OCI-LY1 (cell line): ENCODE data around the gene KCNH8.

Experiments
- H2AFZ ChIP-seq: fragments of 200-600 bp; sonication (generic), shearing (Covaris generic); 2 replicates; pipeline ENCODE4 v1.6.0; 2014; ENCODE audit warnings: antibody characterized with exemption, mild to moderate bottlenecking, low read length
- H3F3A ChIP-seq: fragments of 200-600 bp; sonication (generic), shearing (Covaris generic); 2 replicates; pipeline ENCODE4 v1.6.0; 2014; ENCODE audit warnings: mild to moderate bottlenecking, antibody characterized with exemption, low read length, moderate library complexity; ENCODE audit not compliant: insufficient read depth
- H3K27ac ChIP-seq: fragments of 200-600 bp; sonication (generic); 2 replicates; pipeline ENCODE4 v1.5.1; 2014; ENCODE audit warnings: low read length, mixed run types, mild to moderate bottlenecking, low read depth; ENCODE audit not compliant: poor library complexity, severe bottlenecking
- H3K27me3 ChIP-seq: fragments of 200-600 bp; sonication (generic); 2 replicates; pipeline ENCODE4 v1.6.0; 2014; ENCODE audit warnings: antibody characterized with exemption, mild to moderate bottlenecking, low read length, moderate library complexity; ENCODE audit not compliant: insufficient read depth
- H3K36me3 ChIP-seq: fragments of 200-600 bp; sonication (generic); 2 replicates; pipeline ENCODE4 v1.6.1; 2014; ENCODE audit warnings: mild to moderate bottlenecking, antibody characterized with exemption, low read length, moderate library complexity, mixed read lengths; ENCODE audit not compliant: insufficient read depth
- H3K4me1 ChIP-seq: fragments of 200-600 bp; sonication (generic); 2 replicates; pipeline ENCODE4 v1.5.1; 2014; ENCODE audit warnings: mild to moderate bottlenecking, low read length, moderate library complexity; ENCODE audit not compliant: insufficient read depth, severe bottlenecking
- H3K4me2 ChIP-seq: fragments of 200-600 bp; sonication (generic), shearing (Covaris generic); 2 replicates; pipeline ENCODE4 v1.6.1; 2014; ENCODE audit warnings: low read length
- H3K4me3 ChIP-seq: fragments of 200-600 bp; sonication (generic); 2 replicates; pipeline ENCODE4 v1.5.1; 2014; ENCODE audit warnings: low read length, low read depth, mild to moderate bottlenecking, mixed read lengths; ENCODE audit not compliant: poor library complexity, severe bottlenecking
- H3K79me2 ChIP-seq: fragments of 200-600 bp; shearing (Covaris generic); 2 replicates; pipeline ENCODE4 v1.6.1; 2016; ENCODE audit warnings: mixed run types, low read length, mixed read lengths; ENCODE audit not compliant: insufficient read depth
- H3K9ac ChIP-seq: fragments of 200-600 bp; sonication (generic), shearing (Covaris generic); 2 replicates; pipeline ENCODE4 v1.6.1; 2014; ENCODE audit warnings: mild to moderate bottlenecking, low read length, mixed read lengths
- H3K9me2 ChIP-seq: fragments of 200-600 bp; sonication (generic), shearing (Covaris generic); 2 replicates; pipeline ENCODE4 v1.6.1; 2014; ENCODE audit warnings: low read depth, mild to moderate bottlenecking, low read length, mixed read lengths
- H3K9me3 ChIP-seq: fragments of 200-600 bp; shearing (Covaris generic); 2 replicates; pipeline ENCODE4 v1.6.1; 2014; ENCODE audit warnings: low read length, mixed read lengths
- H4K20me1 ChIP-seq: fragments of 200-600 bp; sonication (generic), shearing (Covaris generic); 2 replicates; pipeline ENCODE4 v1.6.0; 2016; ENCODE audit warnings: mild to moderate bottlenecking, low read length; ENCODE audit not compliant: insufficient read depth
- EZH2 ChIP-seq: fragments of 200-600 bp; sonication (generic), shearing (Covaris generic); IDR thresholded peaks from 2 replicates; pipeline ENCODE4 v1.8.0; 2017; ENCODE audit warnings: borderline replicate concordance, mixed run types, mild to moderate bottlenecking, antibody characterized with exemption, low read length, moderate library complexity, mixed read lengths
- TF ChIP-seq, protein P1 (sequence below): fragments of 200-600 bp; sonication (generic), shearing (Covaris generic); IDR thresholded peaks from 2 replicates; pipeline ENCODE4 v1.5.1; 2017; ENCODE audit warnings: mild to moderate bottlenecking, antibody characterized with exemption, low read length, moderate library complexity, mixed read lengths

KCNH8 gene

DNA sequence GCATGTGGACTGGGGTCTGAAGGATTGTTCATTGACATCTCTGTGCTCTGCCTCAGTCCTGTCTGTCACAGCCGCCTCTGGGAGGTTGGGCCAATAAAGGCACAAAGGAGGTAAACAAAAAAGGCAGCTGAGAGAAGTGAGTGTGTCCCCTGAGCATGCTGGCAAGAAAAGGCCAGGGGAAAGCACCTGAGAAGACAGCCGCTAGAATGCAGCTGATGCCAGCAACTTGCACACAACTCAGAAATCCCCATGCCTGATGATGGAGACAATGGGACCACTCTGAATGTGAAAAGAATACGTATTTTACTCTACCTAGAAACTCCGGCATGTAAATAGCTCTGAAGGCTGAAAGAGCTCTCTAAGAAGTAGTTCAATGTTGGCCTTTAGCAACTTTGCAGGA, 118.7 kb downstream of the KCNH8 start:
- no peaks in the 10 kb centered on the region for H3K79me2 ChIP-seq
- H3K27me3 ChIP-seq: no peaks in the 10 kb centered on the region
- H2AFZ ChIP-seq: no peak overlapping the region
- H4K20me1 ChIP-seq: no peaks in the 10 kb centered on the region
- H3K9me3 ChIP-seq: no peaks in the 10 kb centered on the region
- H3F3A ChIP-seq: no peaks in the 10 kb centered on the region
- no peak for TF ChIP-seq EZH2
- TF ChIP-seq, protein P1, sequence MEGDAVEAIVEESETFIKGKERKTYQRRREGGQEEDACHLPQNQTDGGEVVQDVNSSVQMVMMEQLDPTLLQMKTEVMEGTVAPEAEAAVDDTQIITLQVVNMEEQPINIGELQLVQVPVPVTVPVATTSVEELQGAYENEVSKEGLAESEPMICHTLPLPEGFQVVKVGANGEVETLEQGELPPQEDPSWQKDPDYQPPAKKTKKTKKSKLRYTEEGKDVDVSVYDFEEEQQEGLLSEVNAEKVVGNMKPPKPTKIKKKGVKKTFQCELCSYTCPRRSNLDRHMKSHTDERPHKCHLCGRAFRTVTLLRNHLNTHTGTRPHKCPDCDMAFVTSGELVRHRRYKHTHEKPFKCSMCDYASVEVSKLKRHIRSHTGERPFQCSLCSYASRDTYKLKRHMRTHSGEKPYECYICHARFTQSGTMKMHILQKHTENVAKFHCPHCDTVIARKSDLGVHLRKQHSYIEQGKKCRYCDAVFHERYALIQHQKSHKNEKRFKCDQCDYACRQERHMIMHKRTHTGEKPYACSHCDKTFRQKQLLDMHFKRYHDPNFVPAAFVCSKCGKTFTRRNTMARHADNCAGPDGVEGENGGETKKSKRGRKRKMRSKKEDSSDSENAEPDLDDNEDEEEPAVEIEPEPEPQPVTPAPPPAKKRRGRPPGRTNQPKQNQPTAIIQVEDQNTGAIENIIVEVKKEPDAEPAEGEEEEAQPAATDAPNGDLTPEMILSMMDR: no peak
- no peak overlapping the region for H3K4me3 ChIP-seq
- peaks cover 18% of the 10 kb centered on the region for H3K4me1 ChIP-seq
- no peaks in the 10 kb centered on the region for H3K36me3 ChIP-seq
- no peak overlapping the region for H3K27ac ChIP-seq
- no peak overlapping the region for H3K4me2 ChIP-seq
- no peak overlapping the region for H3K9ac ChIP-seq
- H3K9me2 ChIP-seq: no peaks in the 10 kb centered on the region

DNA sequence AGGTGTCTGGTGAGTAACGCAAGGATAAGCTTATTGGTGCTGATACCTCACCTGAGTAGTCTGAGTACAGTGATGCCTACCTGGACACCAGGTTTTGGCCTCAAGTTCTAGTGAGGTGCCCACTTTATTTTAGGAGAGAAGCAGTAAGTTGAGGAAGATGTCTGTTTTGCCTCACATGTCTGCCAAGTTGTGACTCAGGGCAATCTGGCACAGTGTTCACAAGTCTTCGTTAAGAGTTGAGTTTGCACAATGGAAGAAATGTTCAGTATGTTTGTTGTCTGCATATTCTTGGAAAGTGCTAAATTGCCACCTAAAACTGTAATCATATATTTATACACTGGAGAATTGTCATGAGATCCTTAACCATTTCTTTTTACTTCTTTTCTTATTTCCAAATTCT, 122.2 kb downstream of the KCNH8 start:
- Histone ChIP-seq H4K20me1 (no peaks in the 10 kb centered on the region), H3K9ac (no peak overlapping the region), H3K4me3 (no peak overlapping the region), H2AFZ (no peak overlapping the region), H3K27me3 (no peaks in the 10 kb centered on the region), H3F3A (no peaks in the 10 kb centered on the region), H3K27ac (no peak overlapping the region), H3K4me2 (no peak overlapping the region), H3K9me3 (no peaks in the 10 kb centered on the region), H3K36me3 (no peaks in the 10 kb centered on the region), H3K4me1 (peaks cover 10% of the 10 kb centered on the region), H3K79me2 (no peaks in the 10 kb centered on the region), H3K9me2 (no peaks in the 10 kb centered on the region)
- TF ChIP-seq, protein P1: no peak
- TF ChIP-seq EZH2: no peak

DNA sequence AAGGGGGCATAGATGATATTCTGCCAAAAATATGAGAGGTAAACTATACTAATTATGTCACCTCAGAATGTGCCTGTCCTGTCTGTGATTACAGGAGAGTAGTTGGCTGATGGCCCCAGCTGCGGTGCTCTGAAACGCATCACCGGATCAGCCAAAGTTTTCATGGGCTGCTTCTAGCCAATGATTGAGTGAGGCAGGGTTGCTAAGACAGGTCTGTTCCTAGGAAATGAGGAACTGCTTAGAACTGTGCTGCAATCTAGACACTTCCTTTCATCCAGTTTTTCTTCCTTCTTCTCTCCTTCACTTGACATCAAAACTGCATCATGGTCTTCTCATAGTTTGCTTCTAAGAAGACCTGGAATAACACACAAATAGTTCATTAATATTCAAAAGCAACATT, 124.0 kb downstream of the KCNH8 start:
- no peaks in the 10 kb centered on the region for H3K9me3 ChIP-seq
- H3K4me3 ChIP-seq: no peak overlapping the region
- no peaks in the 10 kb centered on the region for H3K79me2 ChIP-seq
- no peak overlapping the region for H2AFZ ChIP-seq
- no peak overlapping the region for H3K9ac ChIP-seq
- H4K20me1 ChIP-seq: no peaks in the 10 kb centered on the region
- TF ChIP-seq EZH2: no peak
- TF ChIP-seq, protein P1: no peak
- no peaks in the 10 kb centered on the region for H3K36me3 ChIP-seq
- H3K4me2 ChIP-seq: no peak overlapping the region
- no peaks in the 10 kb centered on the region for H3K9me2 ChIP-seq
- no peak overlapping the region for H3K27ac ChIP-seq
- no peaks in the 10 kb centered on the region for H3K27me3 ChIP-seq
- H3K4me1 ChIP-seq: peaks cover 3% of the 10 kb centered on the region
- no peaks in the 10 kb centered on the region for H3F3A ChIP-seq
